ENCODE results near the gene AGBL1. TPM values are rescaled to one million over a fixed set of nuclear protein-coding genes. Genes with fewer than 3 reads are reported as not detected.

AGBL1 gene
- total and polyA plus RNA-seq, 2 donors (not counting 3 experiments of a cell fraction or from before 2014, with no cell fraction given), result not detected

DNA sequence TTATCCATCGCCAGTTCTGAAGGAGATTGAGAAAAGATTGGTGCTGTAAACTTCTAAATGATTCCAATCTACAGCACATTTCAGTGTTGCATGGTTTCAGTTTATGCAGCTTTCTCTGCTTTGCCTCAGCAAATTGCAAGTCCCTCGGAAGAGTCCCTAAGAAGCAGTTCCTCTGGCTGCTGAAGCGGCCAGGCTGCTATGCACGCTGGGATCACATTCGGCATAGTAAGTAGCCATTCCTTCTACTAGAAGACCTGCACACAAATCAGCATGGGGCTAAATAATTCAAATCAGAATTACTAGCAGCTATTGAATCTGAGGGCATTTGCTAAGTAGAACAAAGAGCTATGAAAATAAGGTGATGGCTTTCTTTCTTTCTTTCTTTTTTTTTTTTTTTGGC is 769.5 kb downstream of the AGBL1 start:
- BruUV-seq (replicated peaks), result no TSS peak
- Histone ChIP-seq H3K79me2 (ENCODE audit: control insufficient read depth, insufficient read depth, low read length) (no peaks in the 10 kb centered on the region), H3K36me3 (ENCODE audit: control insufficient read depth in 2 of 2, extremely low read depth in 1 of 2, insufficient read depth in 2 of 2, low read length in 2 of 2) (no peaks in the 10 kb centered on the region), H3K4me2 (ENCODE audit: insufficient read depth, low read length) (no peak overlapping the region), H4K20me1 (replicated peaks; ENCODE audit: control insufficient read depth, extremely low read depth, insufficient read depth, low read length) (no peaks in the 10 kb centered on the region), H2AFZ (ENCODE audit: low read depth, low read length) (no peak overlapping the region), H3K27me3 (ENCODE audit: control insufficient read depth in 2 of 2, insufficient read depth in 2 of 2, low read length in 2 of 2) (no peaks in the 10 kb centered on the region), H3K9me1 (replicated peaks; ENCODE audit: control insufficient read depth, extremely low read depth, insufficient read depth, low read length) (no peaks in the 10 kb centered on the region), H3K9ac (replicated peaks; ENCODE audit: extremely low read depth, insufficient read depth, low read length) (no peak overlapping the region), H3K4me3 (replicated peaks in 1 of 3; ENCODE audit: insufficient read depth in 1 of 3, low read depth in 1 of 3, low read length in 3 of 3) (no peak overlapping the region), H3K4me1 (ENCODE audit: control insufficient read depth, extremely low read depth, insufficient read depth, low read length) (no peaks in the 10 kb centered on the region), H3K9me3 (replicated peaks; ENCODE audit: control insufficient read depth, insufficient read depth, low read length) (peaks cover 6% of the 10 kb centered on the region), H3K27ac (ENCODE audit: insufficient read depth, low read depth, low read length) (no peak overlapping the region)
- no peak for DNase-seq (ENCODE audit: low read depth, low spot score)
- intact Hi-C loops (cut with micrococcal nuclease) (no loop called here), dilution Hi-C loops (cut with MboI; ENCODE audit: extremely low pct_ligation_motif_present, low sequenced_read_pairs) (no loop called here)
- CTCF ChIA-PET, result no interaction called here
- no peak for FAIRE-seq
- POLR2A ChIA-PET, result no interaction called here
- TF ChIP-seq MYC (IDR thresholded peaks at IDR 0.05; ENCODE audit: low read depth, low read length) (no peak), GATA2 (IDR thresholded peaks at IDR 0.05; ENCODE audit: insufficient read depth, insufficient read length, low read depth, low read length) (no peak), POLR2A (IDR thresholded peaks at IDR 0.05; ENCODE audit: low read depth, low read length) (no peak), EZH2 (IDR thresholded peaks at IDR 0.05; ENCODE audit: borderline replicate concordance, low read depth, low read length, severe bottlenecking) (no peak), POLR2AphosphoS5 (IDR thresholded peaks at IDR 0.05; ENCODE audit: insufficient read depth, low read depth, low read length) (no peak), JUN (IDR thresholded peaks at IDR 0.05; ENCODE audit: borderline replicate concordance, insufficient read depth, insufficient read length, low read depth) (no peak), FOS (IDR thresholded peaks at IDR 0.05; ENCODE audit: borderline replicate concordance, insufficient read depth, low read length) (no peak)
- TF ChIP-seq, protein P1, sequence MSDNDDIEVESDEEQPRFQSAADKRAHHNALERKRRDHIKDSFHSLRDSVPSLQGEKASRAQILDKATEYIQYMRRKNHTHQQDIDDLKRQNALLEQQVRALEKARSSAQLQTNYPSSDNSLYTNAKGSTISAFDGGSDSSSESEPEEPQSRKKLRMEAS (IDR thresholded peaks at IDR 0.05; ENCODE audit: insufficient read depth, insufficient read length), result no peak
- TF ChIP-seq, protein P2, sequence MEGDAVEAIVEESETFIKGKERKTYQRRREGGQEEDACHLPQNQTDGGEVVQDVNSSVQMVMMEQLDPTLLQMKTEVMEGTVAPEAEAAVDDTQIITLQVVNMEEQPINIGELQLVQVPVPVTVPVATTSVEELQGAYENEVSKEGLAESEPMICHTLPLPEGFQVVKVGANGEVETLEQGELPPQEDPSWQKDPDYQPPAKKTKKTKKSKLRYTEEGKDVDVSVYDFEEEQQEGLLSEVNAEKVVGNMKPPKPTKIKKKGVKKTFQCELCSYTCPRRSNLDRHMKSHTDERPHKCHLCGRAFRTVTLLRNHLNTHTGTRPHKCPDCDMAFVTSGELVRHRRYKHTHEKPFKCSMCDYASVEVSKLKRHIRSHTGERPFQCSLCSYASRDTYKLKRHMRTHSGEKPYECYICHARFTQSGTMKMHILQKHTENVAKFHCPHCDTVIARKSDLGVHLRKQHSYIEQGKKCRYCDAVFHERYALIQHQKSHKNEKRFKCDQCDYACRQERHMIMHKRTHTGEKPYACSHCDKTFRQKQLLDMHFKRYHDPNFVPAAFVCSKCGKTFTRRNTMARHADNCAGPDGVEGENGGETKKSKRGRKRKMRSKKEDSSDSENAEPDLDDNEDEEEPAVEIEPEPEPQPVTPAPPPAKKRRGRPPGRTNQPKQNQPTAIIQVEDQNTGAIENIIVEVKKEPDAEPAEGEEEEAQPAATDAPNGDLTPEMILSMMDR (IDR thresholded peaks at IDR 0.05; ENCODE audit: extremely low read depth in 1 of 2, insufficient read depth in 1 of 2, low read depth in 1 of 2, low read length in 2 of 2), result no peak

Measured in endothelial cell of umbilical vein (primary cell).